Measurements from ENCODE around the gene RGS7BP.

RGS7BP gene

DNA sequence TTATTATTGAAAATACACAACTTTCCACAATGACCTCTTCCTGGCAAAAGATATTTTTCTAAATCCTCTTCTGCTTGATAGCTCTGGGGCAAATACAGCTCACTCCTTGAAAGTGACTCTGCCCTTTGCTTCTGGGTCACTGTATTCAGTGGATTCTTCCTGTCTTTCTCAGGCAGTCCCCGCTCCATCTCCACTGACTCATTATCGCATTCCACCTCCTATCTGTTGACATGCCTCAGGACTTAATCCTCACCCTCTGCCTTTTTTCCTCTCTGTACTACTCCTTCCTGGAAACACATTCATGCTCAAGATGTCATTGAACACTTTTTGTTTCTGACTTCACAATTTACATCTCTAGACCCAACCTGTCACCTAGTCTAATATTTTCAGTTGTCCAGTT is 8.4 kb upstream of the RGS7BP start:
- Histone ChIP-seq H3K27ac (no peak overlapping the region), H3K4me3 (no peak overlapping the region)
- TF ChIP-seq, protein P1, sequence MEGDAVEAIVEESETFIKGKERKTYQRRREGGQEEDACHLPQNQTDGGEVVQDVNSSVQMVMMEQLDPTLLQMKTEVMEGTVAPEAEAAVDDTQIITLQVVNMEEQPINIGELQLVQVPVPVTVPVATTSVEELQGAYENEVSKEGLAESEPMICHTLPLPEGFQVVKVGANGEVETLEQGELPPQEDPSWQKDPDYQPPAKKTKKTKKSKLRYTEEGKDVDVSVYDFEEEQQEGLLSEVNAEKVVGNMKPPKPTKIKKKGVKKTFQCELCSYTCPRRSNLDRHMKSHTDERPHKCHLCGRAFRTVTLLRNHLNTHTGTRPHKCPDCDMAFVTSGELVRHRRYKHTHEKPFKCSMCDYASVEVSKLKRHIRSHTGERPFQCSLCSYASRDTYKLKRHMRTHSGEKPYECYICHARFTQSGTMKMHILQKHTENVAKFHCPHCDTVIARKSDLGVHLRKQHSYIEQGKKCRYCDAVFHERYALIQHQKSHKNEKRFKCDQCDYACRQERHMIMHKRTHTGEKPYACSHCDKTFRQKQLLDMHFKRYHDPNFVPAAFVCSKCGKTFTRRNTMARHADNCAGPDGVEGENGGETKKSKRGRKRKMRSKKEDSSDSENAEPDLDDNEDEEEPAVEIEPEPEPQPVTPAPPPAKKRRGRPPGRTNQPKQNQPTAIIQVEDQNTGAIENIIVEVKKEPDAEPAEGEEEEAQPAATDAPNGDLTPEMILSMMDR (IDR thresholded peaks at IDR 0.05) = no peak
- DNase-seq (ENCODE audit: low spot score) = no peak

DNA sequence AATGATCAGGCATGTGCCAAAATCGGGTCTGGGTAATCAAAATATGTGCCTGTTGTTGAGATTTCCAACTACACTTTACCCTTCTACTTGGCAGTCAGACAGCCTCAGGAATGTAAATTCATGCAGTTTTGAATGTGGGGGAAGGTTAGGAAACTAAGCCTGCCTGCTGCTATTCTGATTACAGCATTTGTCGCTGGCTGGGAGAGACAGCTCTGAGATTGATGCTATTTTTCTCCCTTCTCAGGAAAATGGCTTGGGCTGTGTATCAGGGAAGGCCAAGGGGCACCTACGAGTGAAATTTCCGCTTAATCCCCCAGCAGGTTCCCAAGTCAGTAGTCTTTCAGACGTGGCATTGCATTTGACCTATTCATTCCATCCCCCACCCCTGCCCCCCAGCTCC is 3.6 kb upstream of the RGS7BP start:
- Histone ChIP-seq H3K27ac (peak overlapping the region in 1 of 2 donors; percentile 30), H3K4me3 (no peak overlapping the region)
- no peak for DNase-seq (ENCODE audit: low spot score)
- TF ChIP-seq, protein P1 (IDR thresholded peaks at IDR 0.05) = no peak

DNA sequence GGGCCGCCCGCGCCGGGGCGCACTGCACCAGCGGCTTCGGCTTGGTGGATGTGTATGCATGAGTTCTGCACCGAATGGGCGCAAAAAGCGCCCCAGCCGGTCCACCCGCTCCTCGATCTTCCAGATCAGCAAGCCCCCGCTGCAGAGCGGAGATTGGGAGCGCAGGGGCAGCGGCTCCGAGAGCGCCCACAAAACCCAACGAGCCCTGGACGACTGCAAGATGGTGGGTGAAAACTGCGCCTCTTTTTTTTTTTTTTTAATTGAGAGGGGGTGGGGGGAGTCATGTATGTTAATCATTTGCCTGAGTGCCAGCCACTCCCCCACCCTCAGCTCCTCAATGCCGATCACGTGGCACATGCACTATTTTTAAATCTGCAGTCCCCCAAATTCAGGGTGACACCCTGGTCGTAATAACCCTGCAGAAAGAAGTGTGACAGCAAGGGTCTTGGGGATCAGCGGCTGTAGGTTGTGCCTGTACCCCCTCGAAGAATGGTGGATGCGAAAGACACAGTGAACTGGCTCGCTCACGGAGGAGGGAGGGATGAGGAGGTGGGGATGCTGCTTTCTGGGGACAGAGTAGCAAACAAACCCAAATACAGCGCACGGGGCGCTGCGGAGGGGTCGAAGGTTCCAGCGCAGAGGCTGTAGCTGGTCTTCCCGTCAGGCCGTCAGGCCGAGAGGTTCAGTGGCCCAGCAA is 900 bp downstream of the RGS7BP start:
- TF ChIP-seq, protein P1 (IDR thresholded peaks at IDR 0.05) = peak; percentile 23

DNA sequence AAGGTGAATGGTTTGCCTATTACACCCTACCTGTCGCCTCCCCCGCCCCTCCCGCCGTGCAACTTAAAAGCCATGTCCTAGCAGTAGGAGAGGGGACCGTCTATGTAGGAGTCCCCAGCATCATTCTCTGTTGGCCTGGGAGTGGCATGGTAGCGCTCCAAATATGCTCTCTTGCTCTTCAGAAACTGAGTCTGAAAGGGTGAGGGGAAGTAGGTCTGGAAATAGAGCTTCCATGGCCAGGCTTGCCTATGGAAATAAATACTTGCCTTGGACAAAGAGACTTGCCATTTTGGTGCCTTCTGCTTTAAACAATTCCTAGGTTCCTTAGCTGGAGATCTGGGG is 1.4 kb downstream of the RGS7BP start:
- no peak for DNase-seq (ENCODE audit: low spot score)
- H3K4me3 ChIP-seq = peak overlapping the region; percentile 83
- TF ChIP-seq, protein P1 (IDR thresholded peaks at IDR 0.05) = no peak
- H3K27ac ChIP-seq = peak overlapping the region; percentile 36 to 56

More for the DNA sequence above, 900 bp downstream of the RGS7BP start:
- H3K4me3 ChIP-seq = peak overlapping the region; percentile 83
- H3K27ac ChIP-seq = peak overlapping the region; percentile 62 to 73
- DNase-seq (ENCODE audit: low spot score) = peak; percentile 74

DNA sequence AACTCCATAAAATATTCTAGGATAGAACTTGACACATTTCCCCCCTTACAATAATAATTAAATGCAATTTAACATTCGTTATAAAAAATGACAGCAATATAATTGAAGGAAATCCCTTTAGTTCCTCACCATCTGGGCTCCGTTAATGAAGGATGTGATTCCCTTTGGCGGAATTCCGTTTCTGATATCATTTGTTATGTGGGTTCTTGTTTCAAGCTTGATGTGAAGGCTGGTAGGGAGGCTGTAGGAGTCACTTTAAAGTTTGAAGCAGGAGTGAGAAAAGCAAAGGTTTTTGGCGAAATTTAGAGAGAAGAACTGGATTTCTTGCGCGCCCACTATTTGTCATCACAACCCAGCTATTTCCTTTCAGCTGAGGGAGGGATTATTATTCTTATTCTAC is 4.0 kb downstream of the RGS7BP start:
- TF ChIP-seq, protein P1 (IDR thresholded peaks at IDR 0.05) = no peak
- Histone ChIP-seq H3K4me3 (peak overlapping the region; percentile 5), H3K27ac (no peak overlapping the region)
- DNase-seq (ENCODE audit: low spot score) = no peak

DNA sequence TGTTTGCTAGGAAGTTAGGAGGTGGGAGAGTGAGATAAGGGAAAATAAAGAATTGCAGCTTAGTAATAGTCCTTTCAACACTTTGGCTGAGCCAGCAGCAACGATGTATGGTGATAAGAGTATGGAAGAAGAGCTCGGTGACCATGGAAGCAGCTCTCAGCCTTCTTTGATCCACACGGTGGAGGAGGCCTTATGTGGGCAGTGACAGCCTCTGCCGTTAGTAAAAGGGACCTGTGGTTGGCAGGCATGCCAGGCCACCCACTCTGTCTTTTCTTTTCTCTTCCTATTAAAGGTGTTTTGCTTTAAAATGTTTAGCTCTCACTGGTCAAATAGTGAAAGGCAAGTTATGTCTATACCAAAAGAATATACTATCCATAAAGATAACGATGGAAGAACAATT is 7.7 kb downstream of the RGS7BP start:
- Histone ChIP-seq H3K4me3 (no peak overlapping the region), H3K27ac (no peak overlapping the region)
- no peak for DNase-seq (ENCODE audit: low spot score)
- TF ChIP-seq, protein P1 (IDR thresholded peaks at IDR 0.05) = no peak

DNA sequence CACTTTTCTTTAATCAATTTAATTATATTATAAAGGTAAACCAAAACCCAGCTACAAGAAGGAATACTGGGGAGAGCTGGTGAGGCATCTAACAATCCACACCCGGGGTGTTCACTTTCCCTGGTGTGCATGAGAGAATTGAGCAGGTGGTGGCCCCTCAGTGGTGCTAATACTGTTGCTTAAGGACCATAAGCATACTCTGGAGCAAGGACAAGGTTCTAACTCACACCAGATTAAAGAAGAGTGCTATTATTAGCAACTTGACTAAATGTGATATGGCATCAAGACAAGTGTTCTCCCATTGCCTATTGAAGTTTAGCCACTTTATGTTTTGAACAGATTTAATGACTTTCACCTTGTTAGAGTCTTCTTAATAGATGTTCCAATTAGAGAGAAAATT is 8.8 kb downstream of the RGS7BP start:
- TF ChIP-seq, protein P1 (IDR thresholded peaks at IDR 0.05) = no peak
- no peak overlapping the region for H3K4me3 ChIP-seq
- DNase-seq (ENCODE audit: low spot score) = no peak
- H3K27ac ChIP-seq = no peak overlapping the region

Data from coronary artery (tissue), 2 donors.